K562 (cell line): ENCODE results near the gene TSC1. TPM values are rescaled to one million over a fixed set of nuclear protein-coding genes. Genes with fewer than 3 reads are reported as not detected.

Experiments
- BRF1 ChIP-seq: IDR thresholded peaks from 3 replicates; pipeline ENCODE4 v1.6.1; 2011; ENCODE audit warnings: borderline replicate concordance, mild to moderate bottlenecking; ENCODE audit not compliant: insufficient read length; ENCODE audit errors: extremely low read depth
- FIP1L1 ChIP-seq: fragments of 200-400 bp; formaldehyde crosslinking; IDR thresholded peaks from 2 replicates; pipeline ENCODE4 v1.6.1; 2018; ENCODE audit warnings: mild to moderate bottlenecking, low read depth, low read length; ENCODE audit not compliant: poor library complexity, severe bottlenecking
- GABPA ChIP-seq: fragments of 200-800 bp; sonication (Bioruptor generic); conservative IDR thresholded peaks from 2 replicates; pipeline ENCODE4 v1.6.1; 2016; ENCODE audit warnings: low read depth, missing genetic modification characterization, missing compliant biosample characterization
- SAFB ChIP-seq: fragments of 200-400 bp; formaldehyde crosslinking; IDR thresholded peaks from 2 replicates; pipeline ENCODE4 v1.6.1; 2017; ENCODE audit warnings: low read depth, low read length, borderline replicate concordance
- ZNF224 ChIP-seq: sonication (generic); formaldehyde crosslinking; IDR thresholded peaks from 2 replicates; pipeline ENCODE4 v1.8.0; 2022; ENCODE audit warnings: mild to moderate bottlenecking, missing genetic modification reagents
- ZNF408 ChIP-seq: fragments of 250-450 bp; sonication (Bioruptor Pico); IDR thresholded peaks from 2 replicates; pipeline ENCODE4 v1.4.0; 2020; ENCODE audit warnings: low read depth, mild to moderate bottlenecking, moderate library complexity
- ZNF584 ChIP-seq: fragments of 200-800 bp; sonication (Bioruptor generic); IDR thresholded peaks from 2 replicates; pipeline ENCODE4 v1.6.1; 2016; ENCODE audit warnings: low read depth, mild to moderate bottlenecking, missing genetic modification characterization, missing compliant biosample characterization
- ZNF780A ChIP-seq: fragments of 250-450 bp; sonication (Bioruptor Pico); IDR thresholded peaks from 2 replicates; pipeline ENCODE4 v1.5.0; 2021; ENCODE audit warnings: mild to moderate bottlenecking
- ZNF79 ChIP-seq: fragments of 250-450 bp; sonication (Bioruptor Pico); IDR thresholded peaks from 2 replicates; pipeline ENCODE4 v1.4.0; 2020; ENCODE audit warnings: low read depth, mild to moderate bottlenecking, moderate library complexity
- polyA plus RNA-seq, 8 experiments: library from polyadenylated mRNA; depleted of rRNA in 4 of 8; stranded (reverse) in 5 of 8; unstranded in 3 of 8; fragments of >200 nt; fragmentation: Nextera tagmentation in 2 of 8; fragmentation: Illumina TruSeq in 1 of 8; extraction: Ambion mirVana in 2 of 8; extraction: Trizol in 1 of 8; gene quantifications; 2 replicates each; pipeline versions ENCODE4 v1.2.1 to v1.2.3, GENCODE V29; 2011 to 2014; ENCODE audit warnings: inconsistent platforms in 1 of 8, missing spikeins in 1 of 8
- total RNA-seq, 7 experiments: library from RNA; depleted of rRNA in 6 of 7; stranded (reverse); fragments of >200 nt in 6 of 7; fragmentation: Illumina TruSeq in 2 of 7; extraction: Trizol in 2 of 7; gene quantifications; 2 replicates each; pipeline versions ENCODE4 v1.2.1 to v1.2.3, GENCODE V29; 2011 to 2021; ENCODE audit warnings: low replicate concordance in 1 of 7
- TF ChIP-seq, protein P1 (sequence below): sonication (generic); formaldehyde crosslinking; IDR thresholded peaks from 2 replicates; pipeline ENCODE4 v1.8.1; 2023; ENCODE audit warnings: mild to moderate bottlenecking, missing genetic modification reagents
- TF ChIP-seq, protein P2 (sequence below): fragments of 250-450 bp; sonication (Bioruptor Pico); IDR thresholded peaks from 2 replicates; pipeline ENCODE4 v1.4.0; 2020; ENCODE audit warnings: mild to moderate bottlenecking
- TF ChIP-seq, protein P3 (sequence below): fragments of 250-450 bp; sonication (Bioruptor Pico); IDR thresholded peaks from 2 replicates; pipeline ENCODE4 v1.5.1; 2021; ENCODE audit warnings: mild to moderate bottlenecking
- TF ChIP-seq, protein P4 (sequence below): fragments of 450-650 bp; conservative IDR thresholded peaks from 2 replicates; pipeline ENCODE4 v1.6.1; 2016; ENCODE audit warnings: missing genetic modification characterization, low read depth, mild to moderate bottlenecking, control low read depth, missing compliant biosample characterization
- TF ChIP-seq, protein P5 (sequence below): fragments of 250-450 bp; sonication (Bioruptor Pico); IDR thresholded peaks from 2 replicates; pipeline ENCODE4 v1.5.0; 2020; ENCODE audit warnings: mild to moderate bottlenecking, borderline replicate concordance

The TSC1 gene
- total and polyA plus RNA-seq, 9 of the 15 experiments (the other 6 are each of a cell fraction or from before 2014, with no cell fraction given) = 6.9 to 37.6 (median 18.6) TPM

DNA sequence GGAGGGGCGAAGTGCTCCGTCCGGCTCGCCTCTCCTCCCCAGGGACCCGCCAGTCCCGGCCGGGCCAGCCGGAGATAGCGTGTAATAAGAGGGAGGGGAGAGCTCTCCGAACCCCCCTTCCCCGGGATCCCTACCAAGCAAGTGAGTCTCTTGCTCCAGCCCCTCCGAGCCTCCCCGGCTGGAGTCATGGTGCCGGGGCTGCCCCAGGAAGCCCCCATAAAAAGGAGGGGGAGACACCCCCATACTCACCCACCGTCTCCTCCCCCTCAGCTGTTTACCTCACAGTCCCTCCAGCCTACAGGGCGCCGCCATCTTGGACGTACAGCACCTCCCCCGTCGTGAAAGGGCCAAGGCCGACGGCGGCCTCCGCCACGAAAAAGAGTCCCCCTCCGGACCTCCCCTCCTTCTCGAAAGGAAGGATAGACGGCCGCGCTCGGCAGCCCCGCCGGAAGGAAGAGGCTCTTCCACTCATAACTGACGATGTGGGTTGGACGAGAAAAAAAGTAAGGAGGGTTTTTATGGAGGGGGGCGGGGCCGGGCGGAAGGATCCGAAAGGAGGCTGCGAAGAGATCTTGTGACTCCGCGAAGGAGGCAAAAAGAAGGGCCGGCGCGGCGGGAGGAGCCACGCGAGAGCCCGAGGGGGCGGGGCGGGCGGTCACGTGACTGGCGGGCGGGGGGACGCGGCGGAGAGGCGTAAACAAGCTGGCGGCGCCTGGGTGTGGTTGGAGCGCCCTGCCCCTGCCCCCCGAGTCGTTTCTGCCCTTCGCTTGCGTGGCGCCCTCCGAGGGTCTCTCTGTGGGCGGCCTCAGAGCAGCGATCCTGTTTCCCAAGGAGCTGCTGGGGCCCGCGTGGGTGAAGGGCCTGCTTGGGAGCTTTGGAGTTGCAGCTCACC is at the start of gene TSC1 (continued):
- TF ChIP-seq, protein P1, sequence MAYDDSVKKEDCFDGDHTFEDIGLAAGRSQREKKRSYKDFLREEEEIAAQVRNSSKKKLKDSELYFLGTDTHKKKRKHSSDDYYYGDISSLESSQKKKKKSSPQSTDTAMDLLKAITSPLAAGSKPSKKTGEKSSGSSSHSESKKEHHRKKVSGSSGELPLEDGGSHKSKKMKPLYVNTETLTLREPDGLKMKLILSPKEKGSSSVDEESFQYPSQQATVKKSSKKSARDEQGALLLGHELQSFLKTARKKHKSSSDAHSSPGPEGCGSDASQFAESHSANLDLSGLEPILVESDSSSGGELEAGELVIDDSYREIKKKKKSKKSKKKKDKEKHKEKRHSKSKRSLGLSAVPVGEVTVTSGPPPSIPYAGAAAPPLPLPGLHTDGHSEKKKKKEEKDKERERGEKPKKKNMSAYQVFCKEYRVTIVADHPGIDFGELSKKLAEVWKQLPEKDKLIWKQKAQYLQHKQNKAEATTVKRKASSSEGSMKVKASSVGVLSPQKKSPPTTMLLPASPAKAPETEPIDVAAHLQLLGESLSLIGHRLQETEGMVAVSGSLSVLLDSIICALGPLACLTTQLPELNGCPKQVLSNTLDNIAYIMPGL = peak; percentile 87; the same call in 1 of the 2 replicates
- TF ChIP-seq GABPA (tag) (peak; percentile 76), ZNF584 (no peak), ZNF79 (CRISPR knock-in tag) (no peak), ZNF780A (CRISPR knock-in tag) (no peak), FIP1L1 (peak; percentile 93), SAFB (no peak), BRF1 (no peak), ZNF408 (CRISPR knock-in tag) (no peak), ZNF224 (no peak)
- TF ChIP-seq, protein P2, sequence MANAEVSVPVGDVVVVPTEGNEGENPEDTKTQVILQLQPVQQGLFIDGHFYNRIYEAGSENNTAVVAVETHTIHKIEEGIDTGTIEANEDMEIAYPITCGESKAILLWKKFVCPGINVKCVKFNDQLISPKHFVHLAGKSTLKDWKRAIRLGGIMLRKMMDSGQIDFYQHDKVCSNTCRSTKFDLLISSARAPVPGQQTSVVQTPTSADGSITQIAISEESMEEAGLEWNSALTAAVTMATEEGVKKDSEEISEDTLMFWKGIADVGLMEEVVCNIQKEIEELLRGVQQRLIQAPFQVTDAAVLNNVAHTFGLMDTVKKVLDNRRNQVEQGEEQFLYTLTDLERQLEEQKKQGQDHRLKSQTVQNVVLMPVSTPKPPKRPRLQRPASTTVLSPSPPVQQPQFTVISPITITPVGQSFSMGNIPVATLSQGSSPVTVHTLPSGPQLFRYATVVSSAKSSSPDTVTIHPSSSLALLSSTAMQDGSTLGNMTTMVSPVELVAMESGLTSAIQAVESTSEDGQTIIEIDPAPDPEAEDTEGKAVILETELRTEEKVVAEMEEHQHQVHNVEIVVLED (CRISPR knock-in tag) = peak; percentile 95
- TF ChIP-seq, protein P3, sequence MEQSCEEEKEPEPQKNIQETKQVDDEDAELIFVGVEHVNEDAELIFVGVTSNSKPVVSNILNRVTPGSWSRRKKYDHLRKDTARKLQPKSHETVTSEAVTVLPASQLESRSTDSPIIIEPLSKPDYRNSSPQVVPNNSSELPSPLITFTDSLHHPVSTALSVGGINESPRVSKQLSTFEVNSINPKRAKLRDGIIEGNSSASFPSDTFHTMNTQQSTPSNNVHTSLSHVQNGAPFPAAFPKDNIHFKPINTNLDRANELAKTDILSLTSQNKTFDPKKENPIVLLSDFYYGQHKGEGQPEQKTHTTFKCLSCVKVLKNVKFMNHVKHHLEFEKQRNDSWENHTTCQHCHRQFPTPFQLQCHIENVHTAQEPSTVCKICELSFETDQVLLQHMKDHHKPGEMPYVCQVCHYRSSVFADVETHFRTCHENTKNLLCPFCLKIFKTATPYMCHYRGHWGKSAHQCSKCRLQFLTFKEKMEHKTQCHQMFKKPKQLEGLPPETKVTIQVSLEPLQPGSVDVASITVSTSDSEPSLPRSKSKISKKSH (CRISPR knock-in tag) = no peak
- TF ChIP-seq, protein P4, sequence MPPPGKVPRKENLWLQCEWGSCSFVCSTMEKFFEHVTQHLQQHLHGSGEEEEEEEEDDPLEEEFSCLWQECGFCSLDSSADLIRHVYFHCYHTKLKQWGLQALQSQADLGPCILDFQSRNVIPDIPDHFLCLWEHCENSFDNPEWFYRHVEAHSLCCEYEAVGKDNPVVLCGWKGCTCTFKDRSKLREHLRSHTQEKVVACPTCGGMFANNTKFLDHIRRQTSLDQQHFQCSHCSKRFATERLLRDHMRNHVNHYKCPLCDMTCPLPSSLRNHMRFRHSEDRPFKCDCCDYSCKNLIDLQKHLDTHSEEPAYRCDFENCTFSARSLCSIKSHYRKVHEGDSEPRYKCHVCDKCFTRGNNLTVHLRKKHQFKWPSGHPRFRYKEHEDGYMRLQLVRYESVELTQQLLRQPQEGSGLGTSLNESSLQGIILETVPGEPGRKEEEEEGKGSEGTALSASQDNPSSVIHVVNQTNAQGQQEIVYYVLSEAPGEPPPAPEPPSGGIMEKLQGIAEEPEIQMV (tag) = no peak
- TF ChIP-seq, protein P5, sequence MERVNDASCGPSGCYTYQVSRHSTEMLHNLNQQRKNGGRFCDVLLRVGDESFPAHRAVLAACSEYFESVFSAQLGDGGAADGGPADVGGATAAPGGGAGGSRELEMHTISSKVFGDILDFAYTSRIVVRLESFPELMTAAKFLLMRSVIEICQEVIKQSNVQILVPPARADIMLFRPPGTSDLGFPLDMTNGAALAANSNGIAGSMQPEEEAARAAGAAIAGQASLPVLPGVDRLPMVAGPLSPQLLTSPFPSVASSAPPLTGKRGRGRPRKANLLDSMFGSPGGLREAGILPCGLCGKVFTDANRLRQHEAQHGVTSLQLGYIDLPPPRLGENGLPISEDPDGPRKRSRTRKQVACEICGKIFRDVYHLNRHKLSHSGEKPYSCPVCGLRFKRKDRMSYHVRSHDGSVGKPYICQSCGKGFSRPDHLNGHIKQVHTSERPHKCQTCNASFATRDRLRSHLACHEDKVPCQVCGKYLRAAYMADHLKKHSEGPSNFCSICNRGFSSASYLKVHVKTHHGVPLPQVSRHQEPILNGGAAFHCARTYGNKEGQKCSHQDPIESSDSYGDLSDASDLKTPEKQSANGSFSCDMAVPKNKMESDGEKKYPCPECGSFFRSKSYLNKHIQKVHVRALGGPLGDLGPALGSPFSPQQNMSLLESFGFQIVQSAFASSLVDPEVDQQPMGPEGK (CRISPR knock-in tag) = no peak
